ENCODE data around the gene HYAL3.

Gene HYAL3

GRCh38 chr3:50271314-50271936 lies 27.8 kb downstream of the HYAL3 start:
- Histone ChIP-seq H3K4me3 (ENCODE audit: low read depth, low read length) (no peak overlapping the region), H3K9ac (ENCODE audit: low read length) (no peak overlapping the region), H3K14ac (ENCODE audit: low read length) (no peak overlapping the region), H3K4ac (ENCODE audit: low read depth, low read length) (no peak overlapping the region), H2AK5ac (ENCODE audit: low read length) (peak overlapping the region; percentile 6), H4K12ac (ENCODE audit: low read depth, low read length) (no peak overlapping the region), H3K79me2 (ENCODE audit: control insufficient read depth, insufficient read depth, low read length, poor library complexity) (no peaks in the 10 kb centered on the region), H3K9me3 (ENCODE audit: insufficient read depth, low read depth, low read length) (peaks cover 6% of the 10 kb centered on the region), H3K27ac (ENCODE audit: low read depth, low read length) (no peak overlapping the region), H2AFZ (ENCODE audit: insufficient read depth, low read length, poor library complexity) (no peak overlapping the region), H2BK12ac (ENCODE audit: low read length) (peak overlapping the region; percentile 11), H3K4me2 (ENCODE audit: low read length) (no peak overlapping the region), H2BK5ac (ENCODE audit: low read depth, low read length, poor library complexity) (no peak overlapping the region), H3K18ac (ENCODE audit: low read length) (no peak overlapping the region), H3K4me1 (ENCODE audit: control insufficient read depth in 1 of 2, insufficient read depth in 2 of 2, low read length in 2 of 2) (peaks cover 27 to 32% of the 10 kb centered on the region in 2 experiments), H3K23ac (ENCODE audit: low read length) (no peak overlapping the region), H3K27me3 (ENCODE audit: insufficient read depth, low read length) (peaks cover 11% of the 10 kb centered on the region), H3K79me1 (ENCODE audit: low read length) (peaks cover 8% of the 10 kb centered on the region), H3K36me3 (ENCODE audit: control insufficient read depth in 1 of 2, insufficient read depth in 2 of 2, low read length in 2 of 2) (no peaks in the 10 kb centered on the region), H2BK120ac (ENCODE audit: insufficient read depth, low read length, poor library complexity) (no peak overlapping the region), H4K8ac (ENCODE audit: low read depth, low read length) (no peak overlapping the region), H4K91ac (ENCODE audit: low read depth, low read length) (peak overlapping the region; percentile 5)
- WGBS (ENCODE audit: extremely low coverage, insufficient coverage, insufficient read length), result no CpG with 5 or more reads among the region's 10 CpGs
- DNase-seq, result peak; percentile 55 to 71

- WGBS (ENCODE audit: extremely low coverage, insufficient coverage, insufficient read length), result no CpG with 5 or more reads among the region's 19 CpGs
Measured at GRCh38 chr3:50270422-50271224, 28.6 kb downstream of the HYAL3 start.

GRCh38 chr3:50269977-50270413 lies 29.2 kb downstream of the HYAL3 start:
- Histone ChIP-seq H2AK5ac (ENCODE audit: low read length) (peak overlapping the region; percentile 4), H3K9ac (ENCODE audit: low read length) (no peak overlapping the region), H2BK5ac (ENCODE audit: low read depth, low read length, poor library complexity) (no peak overlapping the region), H2BK12ac (ENCODE audit: low read length) (peak overlapping the region; percentile 7), H3K4me1 (ENCODE audit: control insufficient read depth in 1 of 2, insufficient read depth in 2 of 2, low read length in 2 of 2) (peaks cover 41 to 42% of the 10 kb centered on the region in 2 experiments), H3K27ac (ENCODE audit: low read depth, low read length) (no peak overlapping the region), H4K91ac (ENCODE audit: low read depth, low read length) (peak overlapping the region; percentile 5), H3K9me3 (ENCODE audit: insufficient read depth, low read depth, low read length) (no peaks in the 10 kb centered on the region), H3K36me3 (ENCODE audit: control insufficient read depth in 1 of 2, insufficient read depth in 2 of 2, low read length in 2 of 2) (no peaks in the 10 kb centered on the region), H3K4me3 (ENCODE audit: low read depth, low read length) (no peak overlapping the region), H3K4ac (ENCODE audit: low read depth, low read length) (no peak overlapping the region), H3K14ac (ENCODE audit: low read length) (no peak overlapping the region), H3K18ac (ENCODE audit: low read length) (no peak overlapping the region), H4K8ac (ENCODE audit: low read depth, low read length) (no peak overlapping the region), H2BK120ac (ENCODE audit: insufficient read depth, low read length, poor library complexity) (no peak overlapping the region), H3K79me2 (ENCODE audit: control insufficient read depth, insufficient read depth, low read length, poor library complexity) (peaks cover 5% of the 10 kb centered on the region), H3K23ac (ENCODE audit: low read length) (no peak overlapping the region), H3K79me1 (ENCODE audit: low read length) (peaks cover 21% of the 10 kb centered on the region), H3K27me3 (ENCODE audit: insufficient read depth, low read length) (peaks cover 3% of the 10 kb centered on the region), H4K12ac (ENCODE audit: low read depth, low read length) (no peak overlapping the region), H3K4me2 (ENCODE audit: low read length) (no peak overlapping the region), H2AFZ (ENCODE audit: insufficient read depth, low read length, poor library complexity) (no peak overlapping the region)
- no peak for DNase-seq
- WGBS (ENCODE audit: extremely low coverage, insufficient coverage, insufficient read length), result no CpG with 5 or more reads among the region's 8 CpGs

More at GRCh38 chr3:50270422-50271224, 28.6 kb downstream of the HYAL3 start:
- H3K14ac ChIP-seq (ENCODE audit: low read length), result peak overlapping the region; percentile 3
- peak overlapping the region; percentile 0 for H2BK12ac ChIP-seq (ENCODE audit: low read length)
- H3K79me2 ChIP-seq (ENCODE audit: control insufficient read depth, insufficient read depth, low read length, poor library complexity), result peaks cover 2% of the 10 kb centered on the region
- H3K4me2 ChIP-seq (ENCODE audit: low read length), result no peak overlapping the region
- peak overlapping the region; percentile 29 for H4K91ac ChIP-seq (ENCODE audit: low read depth, low read length)
- peaks cover 9% of the 10 kb centered on the region for H3K27me3 ChIP-seq (ENCODE audit: insufficient read depth, low read length)
- no peak overlapping the region for H2BK5ac ChIP-seq (ENCODE audit: low read depth, low read length, poor library complexity)
- no peak overlapping the region for H3K4me3 ChIP-seq (ENCODE audit: low read depth, low read length)
- peaks cover 2% of the 10 kb centered on the region for H3K9me3 ChIP-seq (ENCODE audit: insufficient read depth, low read depth, low read length)
- H3K18ac ChIP-seq (ENCODE audit: low read length), result peak overlapping the region; percentile 1
- H4K12ac ChIP-seq (ENCODE audit: low read depth, low read length), result no peak overlapping the region
- H3K4ac ChIP-seq (ENCODE audit: low read depth, low read length), result no peak overlapping the region
- no peak overlapping the region for H3K9ac ChIP-seq (ENCODE audit: low read length)
- no peak overlapping the region for H4K8ac ChIP-seq (ENCODE audit: low read depth, low read length)
- no peak for DNase-seq
- H2AK5ac ChIP-seq (ENCODE audit: low read length), result peak overlapping the region; percentile 46
- H3K27ac ChIP-seq (ENCODE audit: low read depth, low read length), result no peak overlapping the region
- peaks cover 35 to 38% of the 10 kb centered on the region in 2 experiments for H3K4me1 ChIP-seq (ENCODE audit: control insufficient read depth in 1 of 2, insufficient read depth in 2 of 2, low read length in 2 of 2)
- H2AFZ ChIP-seq (ENCODE audit: insufficient read depth, low read length, poor library complexity), result no peak overlapping the region
- peaks cover 14% of the 10 kb centered on the region for H3K79me1 ChIP-seq (ENCODE audit: low read length)
- no peak overlapping the region for H3K23ac ChIP-seq (ENCODE audit: low read length)
- H2BK120ac ChIP-seq (ENCODE audit: insufficient read depth, low read length, poor library complexity), result no peak overlapping the region
- H3K36me3 ChIP-seq (ENCODE audit: control insufficient read depth in 1 of 2, insufficient read depth in 2 of 2, low read length in 2 of 2), result no peaks in the 10 kb centered on the region

GRCh38 chr3:50269460-50269859 lies 29.7 kb downstream of the HYAL3 start:
- Histone ChIP-seq H3K27ac (ENCODE audit: low read depth, low read length) (no peak overlapping the region), H3K14ac (ENCODE audit: low read length) (peak overlapping the region; percentile 16), H4K12ac (ENCODE audit: low read depth, low read length) (no peak overlapping the region), H3K36me3 (ENCODE audit: control insufficient read depth in 1 of 2, insufficient read depth in 2 of 2, low read length in 2 of 2) (no peaks in the 10 kb centered on the region), H3K23ac (ENCODE audit: low read length) (no peak overlapping the region), H2BK5ac (ENCODE audit: low read depth, low read length, poor library complexity) (no peak overlapping the region), H4K91ac (ENCODE audit: low read depth, low read length) (peak overlapping the region; percentile 65), H2BK120ac (ENCODE audit: insufficient read depth, low read length, poor library complexity) (peak overlapping the region; percentile 34), H3K27me3 (ENCODE audit: insufficient read depth, low read length) (peaks cover under 1% of the 10 kb centered on the region), H3K9ac (ENCODE audit: low read length) (no peak overlapping the region), H2AFZ (ENCODE audit: insufficient read depth, low read length, poor library complexity) (no peak overlapping the region), H3K18ac (ENCODE audit: low read length) (no peak overlapping the region), H3K79me1 (ENCODE audit: low read length) (peaks cover 22% of the 10 kb centered on the region), H2BK12ac (ENCODE audit: low read length) (peak overlapping the region; percentile 44), H3K4me1 (ENCODE audit: control insufficient read depth in 1 of 2, insufficient read depth in 2 of 2, low read length in 2 of 2) (peaks cover 43 to 44% of the 10 kb centered on the region in 2 experiments), H3K9me3 (ENCODE audit: insufficient read depth, low read depth, low read length) (no peaks in the 10 kb centered on the region), H3K79me2 (ENCODE audit: control insufficient read depth, insufficient read depth, low read length, poor library complexity) (peaks cover 5% of the 10 kb centered on the region), H3K4me2 (ENCODE audit: low read length) (no peak overlapping the region), H3K4me3 (ENCODE audit: low read depth, low read length) (no peak overlapping the region), H2AK5ac (ENCODE audit: low read length) (peak overlapping the region; percentile 51), H3K4ac (ENCODE audit: low read depth, low read length) (peak overlapping the region; percentile 13), H4K8ac (ENCODE audit: low read depth, low read length) (no peak overlapping the region)
- DNase-seq, result no peak
- no CpG with 5 or more reads among the region's 4 CpGs for WGBS (ENCODE audit: extremely low coverage, insufficient coverage, insufficient read length)
